ENCODE results near the gene MAFF. TPM values are rescaled to one million over a fixed set of nuclear protein-coding genes. Genes with fewer than 3 reads are reported as not detected.

MAFF gene
- total RNA-seq, 2 experiments from 2014 or later = 15.3 to 16.4 TPM

DNA sequence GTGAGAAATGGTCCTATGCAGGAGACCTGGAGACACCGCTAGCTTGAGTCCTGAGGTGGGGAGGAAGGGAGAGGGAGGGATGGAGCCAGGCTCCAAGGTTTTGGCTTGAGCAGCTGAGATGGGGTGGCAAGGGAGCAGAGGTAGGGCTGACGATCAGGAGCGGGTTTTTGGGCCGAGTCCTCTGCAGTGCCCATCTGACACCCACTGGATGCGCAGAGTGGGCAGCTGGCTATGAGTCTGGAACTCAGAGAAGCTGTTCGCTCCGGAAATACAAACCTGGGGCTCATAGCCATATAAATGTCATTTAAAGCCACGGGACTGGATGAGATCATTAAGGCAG, 453 bp upstream of the MAFF start:
- POLR2A ChIA-PET = interaction anchor here (0.7 to 8.2 kb wide), 16 partner anchors 9 to 1319 kb away, joined by 3 to 93 read pairs (median 4); partner anchors contain the start of genes ATF4 and PLA2G6
- CTCF ChIA-PET = interaction anchor here (0.8 to 3.5 kb wide), 8 partner anchors 10 to 595 kb away, joined by 3 to 16 read pairs (median 6); partner anchors contain the start of gene PLA2G6
- peaks cover 7% of the 10 kb centered on the region for H3K36me3 Mint-ChIP-seq (ENCODE audit: low read depth)
- H3K4me3 Mint-ChIP-seq = peak overlapping the region; percentile 89
- DNase-seq = no peak
- peaks cover 58% of the 10 kb centered on the region for H3K4me1 Mint-ChIP-seq
- H3K9me3 Mint-ChIP-seq = no peaks in the 10 kb centered on the region
- peak overlapping the region; percentile 98 for H3K27ac Mint-ChIP-seq
- no peaks in the 10 kb centered on the region for H3K27me3 Mint-ChIP-seq

DNA sequence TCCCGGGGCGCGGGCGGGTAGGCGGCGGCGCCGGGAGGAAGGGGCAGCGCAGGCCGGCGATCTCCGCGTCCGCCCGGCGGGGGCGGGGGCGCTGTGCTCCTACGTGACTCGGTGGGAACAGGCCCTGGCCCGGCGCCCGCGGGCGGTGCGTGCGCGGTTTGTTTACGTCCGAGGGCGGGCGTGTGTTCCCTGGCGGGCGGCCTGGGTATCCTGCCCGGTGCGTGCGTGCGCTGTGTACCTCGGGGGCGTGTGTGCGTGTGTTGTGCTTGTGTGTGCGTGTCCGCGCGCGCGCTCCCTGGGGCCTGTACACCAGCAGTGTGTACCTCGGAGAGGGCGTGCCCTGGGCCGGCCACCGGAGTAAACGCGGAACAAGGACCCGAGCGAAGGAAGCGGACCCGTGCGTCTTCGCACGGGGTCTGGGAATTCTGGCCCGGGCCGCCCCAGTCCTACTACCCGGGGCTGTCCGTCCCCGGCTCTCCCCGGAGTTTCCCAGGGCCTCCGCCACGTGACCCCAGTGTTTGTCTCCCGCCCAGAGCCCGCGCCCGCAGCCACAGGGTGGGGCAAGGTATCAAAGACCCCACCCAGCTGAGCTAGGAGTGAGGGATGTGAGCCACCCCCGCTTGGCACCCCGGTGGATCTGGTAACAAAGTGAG, 769 bp downstream of the MAFF start:
- DNase-seq = peak; percentile 69
- Mint-ChIP-seq H3K27ac (peak overlapping the region; percentile 76), H3K4me1 (peaks cover 58% of the 10 kb centered on the region), H3K36me3 (ENCODE audit: low read depth) (peaks cover 7% of the 10 kb centered on the region), H3K27me3 (no peaks in the 10 kb centered on the region), H3K4me3 (peak overlapping the region; percentile 83), H3K9me3 (no peaks in the 10 kb centered on the region)
- CTCF ChIA-PET = interaction anchor here (0.9 to 3.5 kb wide), 4 partner anchors 9 to 65 kb away, joined by 4 to 16 read pairs (median 6); partner anchors contain the start of gene PLA2G6
- POLR2A ChIA-PET = interaction anchor here (0.9 to 8.2 kb wide), 10 partner anchors 8 to 104 kb away, joined by 3 to 93 read pairs (median 6); partner anchors contain the start of gene PLA2G6

DNA sequence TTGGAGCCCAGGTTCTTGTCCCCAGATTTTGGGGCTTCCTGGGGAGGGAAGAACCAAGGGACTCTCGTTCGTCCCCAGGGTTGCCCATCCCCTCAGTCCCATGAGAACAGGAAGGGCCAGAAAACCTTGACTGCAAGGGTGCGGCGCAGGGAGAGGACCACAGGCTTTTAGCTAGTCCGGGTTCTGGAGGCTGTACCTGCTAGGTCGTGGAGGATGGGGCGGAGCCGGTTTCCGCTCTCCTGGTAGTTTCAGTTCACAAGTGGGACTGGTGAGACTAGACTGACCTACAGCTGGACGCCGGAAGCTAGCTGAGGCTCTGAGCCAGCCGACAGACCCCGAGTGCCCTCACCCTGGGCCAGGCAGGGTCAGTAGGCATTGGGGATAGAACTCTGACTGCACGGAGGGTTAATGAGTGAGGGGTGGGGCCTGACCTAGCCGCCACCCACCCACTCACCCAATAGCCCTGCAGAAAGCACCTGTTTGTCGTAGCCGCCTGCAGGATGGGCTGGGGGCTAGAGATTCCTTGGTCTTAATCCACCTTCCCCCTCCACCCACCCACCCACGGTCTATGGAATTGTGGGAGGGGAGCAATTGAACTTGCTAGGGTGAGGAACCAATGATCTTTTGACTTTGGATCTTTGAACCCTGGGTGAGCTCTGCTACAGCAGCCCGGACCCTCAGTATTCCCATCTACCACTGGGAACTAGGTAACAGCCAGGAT, 1.5 kb downstream of the MAFF start:
- H3K4me3 Mint-ChIP-seq = peak overlapping the region; percentile 83
- no peaks in the 10 kb centered on the region for H3K27me3 Mint-ChIP-seq
- peaks cover 7% of the 10 kb centered on the region for H3K36me3 Mint-ChIP-seq (ENCODE audit: low read depth)
- CTCF ChIA-PET = interaction anchor here (0.6 to 3.5 kb wide), 5 partner anchors 21 to 369 kb away, joined by 3 to 16 read pairs (median 4); partner anchors contain the start of gene PLA2G6
- POLR2A ChIA-PET = interaction anchor here (0.7 to 8.2 kb wide), 8 partner anchors 11 to 196 kb away, joined by 4 to 93 read pairs (median 5); partner anchors contain the start of gene PLA2G6
- peak; percentile 65 for DNase-seq
- peak overlapping the region; percentile 76 for H3K27ac Mint-ChIP-seq
- peaks cover 61% of the 10 kb centered on the region for H3K4me1 Mint-ChIP-seq
- H3K9me3 Mint-ChIP-seq = no peaks in the 10 kb centered on the region

DNA sequence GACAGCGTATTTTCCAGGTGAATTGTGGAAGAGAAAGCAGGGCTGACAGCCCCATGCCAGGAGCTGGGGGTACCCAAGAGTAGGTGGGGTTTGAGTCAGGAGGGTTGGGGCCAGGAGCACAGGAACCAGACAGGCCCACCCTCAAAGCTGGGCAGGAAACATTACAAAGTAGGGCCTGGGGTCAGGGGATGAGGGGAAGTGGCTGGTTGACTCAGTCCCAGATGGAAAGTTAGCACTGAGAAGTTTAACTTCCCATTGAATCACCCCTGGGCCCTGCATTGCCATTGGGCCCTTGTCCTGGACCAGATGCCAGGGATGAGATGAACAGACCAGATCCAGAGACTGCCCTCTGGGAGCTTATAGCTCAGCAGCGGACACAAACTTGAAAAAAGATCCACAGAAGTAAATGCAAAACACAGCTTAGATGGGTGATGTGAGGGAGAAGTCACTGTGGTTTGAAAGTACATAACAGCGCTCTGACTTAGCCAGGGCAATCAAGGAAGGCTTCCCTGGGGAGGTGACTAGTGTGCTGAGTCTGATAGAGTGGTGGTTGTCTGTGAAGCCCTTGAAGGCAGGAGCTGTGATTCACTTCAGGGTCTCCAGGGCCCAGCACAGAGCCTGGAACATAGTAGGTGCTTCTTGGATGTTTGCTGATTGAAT, 2.2 kb downstream of the MAFF start:
- POLR2A ChIA-PET = interaction anchor here (0.7 to 8.2 kb wide), 9 partner anchors 11 to 195 kb away, joined by 4 to 93 read pairs (median 5); partner anchors contain the start of gene PLA2G6
- DNase-seq = no peak
- Mint-ChIP-seq H3K27me3 (no peaks in the 10 kb centered on the region), H3K36me3 (ENCODE audit: low read depth) (peaks cover 7% of the 10 kb centered on the region), H3K4me1 (peaks cover 61% of the 10 kb centered on the region), H3K27ac (peak overlapping the region; percentile 76), H3K9me3 (no peaks in the 10 kb centered on the region), H3K4me3 (peak overlapping the region; percentile 83)
- CTCF ChIA-PET = interaction anchor here (0.6 to 3.5 kb wide), 6 partner anchors 22 to 368 kb away, joined by 3 to 16 read pairs (median 4); partner anchors contain the start of gene PLA2G6

DNA sequence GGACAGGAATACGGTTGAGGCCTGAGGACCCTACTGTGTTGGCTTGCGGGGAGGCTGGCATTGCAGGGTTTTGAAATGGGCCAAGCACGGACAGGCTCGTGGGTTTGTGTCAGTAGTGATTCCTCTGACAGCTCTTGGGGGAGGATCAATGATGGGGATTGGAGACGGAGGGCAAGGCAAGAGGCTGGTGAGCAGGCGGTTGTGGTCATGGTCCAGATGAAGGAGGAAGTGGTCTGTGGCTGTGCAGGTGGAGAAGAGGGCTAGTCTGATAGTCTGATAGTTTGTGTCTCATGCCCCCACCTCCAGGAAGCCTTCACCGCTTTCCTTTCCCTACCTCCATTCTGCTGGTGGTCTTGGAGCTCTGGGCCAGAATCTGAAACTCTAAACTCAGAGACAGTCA, 3.0 kb downstream of the MAFF start:
- H3K36me3 Mint-ChIP-seq (ENCODE audit: low read depth) = peaks cover 7% of the 10 kb centered on the region
- peak; percentile 58 for DNase-seq
- ChIA-PET CTCF (interaction anchor here (1.0 kb wide), 1 partner anchor 105 kb away, joined by 4 read pairs; no protein-coding TSS in a partner anchor), POLR2A (interaction anchor here (0.9 to 8.2 kb wide), 7 partner anchors 12 to 194 kb away, joined by 3 to 93 read pairs (median 5); partner anchors contain the start of gene PLA2G6)
- no peaks in the 10 kb centered on the region for H3K9me3 Mint-ChIP-seq
- H3K27ac Mint-ChIP-seq = peak overlapping the region; percentile 17
- no peaks in the 10 kb centered on the region for H3K27me3 Mint-ChIP-seq
- peak overlapping the region; percentile 15 for H3K4me3 Mint-ChIP-seq
- peaks cover 55% of the 10 kb centered on the region for H3K4me1 Mint-ChIP-seq

DNA sequence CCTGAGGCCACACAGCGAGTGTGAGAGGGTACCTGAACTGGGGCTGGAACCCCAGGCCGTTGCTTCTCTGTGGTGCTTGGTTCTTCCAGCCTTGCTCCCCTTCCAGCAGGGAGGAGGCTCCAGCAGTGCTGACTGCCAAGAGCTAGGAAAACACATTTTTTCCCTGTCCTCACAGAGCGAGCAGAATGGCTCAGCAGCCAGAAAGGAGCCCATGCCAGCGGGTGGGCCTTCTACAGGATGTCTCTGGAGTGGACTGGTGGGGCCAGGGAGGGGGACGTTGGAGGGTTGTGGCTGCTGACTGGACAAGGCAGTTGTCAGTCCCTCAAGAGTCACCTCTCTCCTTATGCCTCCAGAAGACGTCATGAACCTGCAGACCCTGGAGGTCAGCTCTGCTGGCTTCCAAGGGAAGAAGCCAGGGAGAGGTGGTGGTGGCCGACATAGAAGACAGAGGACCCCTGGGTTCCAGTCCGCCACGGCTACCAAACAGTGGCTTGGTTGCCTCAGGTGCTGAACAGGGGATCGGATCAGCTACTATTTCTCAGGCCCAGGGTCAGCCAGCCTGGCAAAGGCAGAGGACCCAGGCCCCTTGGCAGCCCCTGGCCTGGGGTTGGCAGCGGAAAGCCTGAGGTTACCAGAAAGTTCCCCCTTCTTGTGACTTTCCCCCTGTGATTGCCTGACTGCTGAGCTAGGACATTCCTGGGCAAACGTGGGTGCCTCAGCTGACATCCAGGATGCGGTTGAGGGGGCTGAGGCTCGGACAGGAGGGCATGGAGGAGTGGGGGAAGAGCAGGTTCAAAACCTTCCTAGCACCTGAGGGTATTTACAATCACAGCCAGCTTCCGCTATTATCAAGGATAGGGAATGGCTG, 3.7 kb downstream of the MAFF start:
- H3K4me1 Mint-ChIP-seq = peaks cover 53% of the 10 kb centered on the region
- H3K27me3 Mint-ChIP-seq = no peaks in the 10 kb centered on the region
- H3K36me3 Mint-ChIP-seq (ENCODE audit: low read depth) = peaks cover 7% of the 10 kb centered on the region
- ChIA-PET CTCF (interaction anchor here (1.0 kb wide), 1 partner anchor 23 kb away, joined by 3 read pairs; no protein-coding TSS in a partner anchor), POLR2A (interaction anchor here (0.9 to 8.2 kb wide), 6 partner anchors 12 to 62 kb away, joined by 3 to 93 read pairs (median 25); partner anchors contain the start of gene PLA2G6)
- H3K27ac Mint-ChIP-seq = no peak overlapping the region
- DNase-seq = no peak
- no peaks in the 10 kb centered on the region for H3K9me3 Mint-ChIP-seq
- H3K4me3 Mint-ChIP-seq = no peak overlapping the region

DNA sequence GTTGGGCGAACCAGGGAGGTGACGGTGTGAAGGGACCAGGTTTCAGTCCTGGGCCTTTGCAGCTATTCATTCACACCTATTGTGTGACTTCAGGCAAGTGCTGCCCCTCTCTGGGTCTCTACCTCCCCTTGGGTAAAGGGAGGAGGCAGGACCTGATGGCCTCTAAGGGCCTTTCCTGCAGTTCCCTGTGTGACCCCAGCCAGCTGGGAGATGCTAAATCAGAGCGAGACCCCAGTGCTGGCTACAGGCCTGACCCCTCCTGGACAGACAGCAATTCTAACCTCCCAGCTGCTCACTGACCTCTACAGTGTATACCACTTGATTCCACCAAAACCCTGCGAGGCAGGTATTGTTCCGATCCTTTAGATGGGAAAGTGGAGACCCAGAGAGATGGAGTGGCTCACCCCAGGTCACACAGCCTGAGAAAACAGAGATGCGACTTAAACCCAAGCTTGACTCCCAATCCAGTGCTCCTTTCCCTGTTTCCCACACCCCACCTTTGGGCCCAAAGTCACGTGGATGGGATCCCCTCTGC, 6.2 kb downstream of the MAFF start:
- POLR2A ChIA-PET = interaction anchor here (8.2 kb wide), 1 partner anchor 9 kb away, joined by 63 read pairs; no protein-coding TSS in a partner anchor
- Mint-ChIP-seq H3K4me3 (no peak overlapping the region), H3K27ac (no peak overlapping the region), H3K27me3 (no peaks in the 10 kb centered on the region), H3K4me1 (peaks cover 50% of the 10 kb centered on the region), H3K36me3 (ENCODE audit: low read depth) (peaks cover 12% of the 10 kb centered on the region), H3K9me3 (no peaks in the 10 kb centered on the region)
- DNase-seq = no peak
- CTCF ChIA-PET = interaction anchor here (0.6 kb wide), 1 partner anchor 48 kb away, joined by 3 read pairs; no protein-coding TSS in a partner anchor

DNA sequence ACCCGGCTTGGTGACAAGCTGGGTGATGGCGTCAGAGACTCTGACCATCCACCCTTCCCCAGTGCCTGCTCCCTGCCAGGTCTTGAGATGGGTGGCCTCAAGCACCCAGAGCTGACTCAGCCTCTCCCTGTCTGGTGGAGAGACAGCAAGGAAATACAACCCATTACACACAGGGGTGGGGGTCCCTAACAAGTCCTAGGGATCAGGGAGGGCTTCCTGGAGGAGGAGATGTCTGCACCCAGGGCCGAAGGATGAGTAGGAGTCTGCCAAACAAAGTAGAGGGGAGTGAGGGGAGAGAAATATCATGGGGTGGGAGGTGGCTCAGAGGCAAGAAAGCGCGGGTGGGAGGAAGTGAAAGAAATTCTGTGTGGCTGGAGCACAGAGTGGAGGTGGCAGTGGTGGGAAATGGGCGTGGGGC, 6.8 kb downstream of the MAFF start:
- ChIA-PET POLR2A (no interaction called here), CTCF (interaction anchor here (0.6 kb wide), 1 partner anchor 49 kb away, joined by 3 read pairs; no protein-coding TSS in a partner anchor)
- Mint-ChIP-seq H3K9me3 (no peaks in the 10 kb centered on the region), H3K36me3 (ENCODE audit: low read depth) (peaks cover 17% of the 10 kb centered on the region), H3K27me3 (no peaks in the 10 kb centered on the region), H3K4me1 (peaks cover 50% of the 10 kb centered on the region), H3K4me3 (no peak overlapping the region), H3K27ac (no peak overlapping the region)
- no peak for DNase-seq

DNA sequence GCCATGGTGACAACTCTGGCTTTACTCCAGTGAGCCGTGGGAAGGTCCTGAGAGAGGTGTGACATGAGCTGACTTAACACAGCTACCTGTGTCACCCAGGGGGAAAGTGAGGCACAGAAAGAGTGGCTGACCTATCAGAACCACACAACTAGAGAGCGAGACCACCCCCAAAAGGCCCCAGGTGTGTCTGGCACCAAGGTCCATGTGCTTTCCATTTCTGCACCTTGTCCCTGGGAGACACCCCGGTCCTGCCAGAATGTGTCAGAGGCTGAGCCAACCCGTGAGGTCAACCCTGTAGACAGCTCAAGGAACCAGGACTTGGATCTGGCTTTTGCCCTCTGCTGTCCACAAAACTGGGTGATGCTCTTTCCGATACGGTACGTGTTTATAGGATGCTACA, 9.8 kb downstream of the MAFF start:
- no peak for DNase-seq
- no peak overlapping the region for H3K4me3 Mint-ChIP-seq
- H3K9me3 Mint-ChIP-seq = no peaks in the 10 kb centered on the region
- H3K27me3 Mint-ChIP-seq = no peaks in the 10 kb centered on the region
- no peak overlapping the region for H3K27ac Mint-ChIP-seq
- ChIA-PET CTCF (interaction anchor here (2.0 kb wide), 1 partner anchor 10 kb away, joined by 4 read pairs; the partner anchor contains the start of gene MAFF), POLR2A (interaction anchor here (1.4 kb wide), 1 partner anchor 10 kb away, joined by 8 read pairs; the partner anchor contains the start of gene MAFF)
- H3K36me3 Mint-ChIP-seq (ENCODE audit: low read depth) = peaks cover 24% of the 10 kb centered on the region
- H3K4me1 Mint-ChIP-seq = peaks cover 42% of the 10 kb centered on the region

DNA sequence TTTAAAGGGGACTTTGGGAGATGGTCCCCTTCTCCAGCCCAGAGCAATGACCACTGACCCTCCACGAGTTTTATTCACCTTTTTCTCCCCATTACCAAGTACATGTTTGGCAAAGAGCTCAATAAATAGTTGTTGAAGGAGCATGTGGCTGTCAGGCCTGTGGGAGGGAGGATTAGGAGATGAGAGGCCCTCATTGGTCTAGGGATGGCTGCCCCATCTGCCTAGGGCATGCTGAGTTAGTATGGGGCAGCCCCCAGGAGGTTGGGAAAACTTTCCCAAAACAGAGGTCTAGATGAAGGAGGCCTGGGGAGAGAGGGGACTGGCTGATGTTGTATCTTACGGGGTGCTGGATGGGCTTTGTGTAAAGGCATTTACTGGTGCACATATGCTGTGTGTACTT, 10.6 kb downstream of the MAFF start:
- H3K9me3 Mint-ChIP-seq = no peaks in the 10 kb centered on the region
- no peak overlapping the region for H3K27ac Mint-ChIP-seq
- H3K27me3 Mint-ChIP-seq = no peaks in the 10 kb centered on the region
- CTCF ChIA-PET = interaction anchor here (2.0 kb wide), 1 partner anchor 11 kb away, joined by 4 read pairs; the partner anchor contains the start of gene MAFF
- no peak for DNase-seq
- H3K4me1 Mint-ChIP-seq = peaks cover 42% of the 10 kb centered on the region
- POLR2A ChIA-PET = interaction anchor here (1.4 kb wide), 1 partner anchor 11 kb away, joined by 8 read pairs; the partner anchor contains the start of gene MAFF
- no peak overlapping the region for H3K4me3 Mint-ChIP-seq
- H3K36me3 Mint-ChIP-seq (ENCODE audit: low read depth) = peaks cover 24% of the 10 kb centered on the region

DNA sequence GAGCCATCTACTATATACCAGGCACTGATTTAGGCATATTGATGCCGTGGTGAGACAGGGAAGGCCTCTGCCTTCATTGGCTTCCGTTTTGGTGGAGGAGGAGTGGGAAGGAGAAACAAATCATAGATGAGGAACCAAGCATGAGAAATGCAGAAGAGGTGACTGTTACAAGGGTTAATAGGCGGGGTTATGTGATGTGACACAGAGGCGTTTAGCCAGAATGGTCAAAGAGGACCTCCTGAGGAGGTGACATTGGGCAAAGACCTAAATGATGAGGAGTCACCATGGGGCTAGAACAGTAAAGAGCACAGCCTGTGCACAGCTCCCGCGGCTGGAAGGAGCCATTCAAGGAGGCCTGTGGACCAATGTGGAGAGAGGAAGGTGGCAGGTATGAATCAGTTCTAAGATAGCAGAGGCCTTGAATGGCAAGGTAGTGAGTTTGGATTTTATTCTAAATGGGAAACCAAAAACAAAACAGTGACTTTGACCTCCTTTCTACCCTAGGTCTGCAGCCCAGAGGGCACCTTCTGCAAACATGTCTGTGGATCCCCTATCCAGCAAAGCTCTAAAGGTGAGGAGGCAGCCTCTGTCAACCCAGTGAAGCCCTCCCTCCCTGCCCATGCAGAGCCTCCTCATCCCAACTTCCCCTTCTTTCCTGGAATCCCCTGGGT, 11.7 kb downstream of the MAFF start:
- no peaks in the 10 kb centered on the region for H3K9me3 Mint-ChIP-seq
- POLR2A ChIA-PET = interaction anchor here (7.0 kb wide), 1 partner anchor 9 kb away, joined by 63 read pairs; the partner anchor contains the start of gene MAFF
- no peak overlapping the region for H3K4me3 Mint-ChIP-seq
- H3K27ac Mint-ChIP-seq = no peak overlapping the region
- CTCF ChIA-PET = no interaction called here
- H3K27me3 Mint-ChIP-seq = no peaks in the 10 kb centered on the region
- peaks cover 45% of the 10 kb centered on the region for H3K4me1 Mint-ChIP-seq
- DNase-seq = no peak
- H3K36me3 Mint-ChIP-seq (ENCODE audit: low read depth) = peaks cover 24% of the 10 kb centered on the region

All from activated CD4-positive, alpha-beta memory T cell treated with anti-CD3 and anti-CD28 coated beads, Interleukin-2, amount 10 ng/mL, durations not matched to agents 7 days and 5 days (primary cell).